NOMO-1 treated with DMSO at 0.1 percent for 48 hours (cell line): ENCODE data around the gene SYCE3.

Source experiments
- DNase-seq: peaks from one replicate; lab custom pipeline; 2025; ENCODE audit not compliant: unreplicated experiment; lab: John Stamatoyannopoulos, UW

Gene SYCE3

DNA sequence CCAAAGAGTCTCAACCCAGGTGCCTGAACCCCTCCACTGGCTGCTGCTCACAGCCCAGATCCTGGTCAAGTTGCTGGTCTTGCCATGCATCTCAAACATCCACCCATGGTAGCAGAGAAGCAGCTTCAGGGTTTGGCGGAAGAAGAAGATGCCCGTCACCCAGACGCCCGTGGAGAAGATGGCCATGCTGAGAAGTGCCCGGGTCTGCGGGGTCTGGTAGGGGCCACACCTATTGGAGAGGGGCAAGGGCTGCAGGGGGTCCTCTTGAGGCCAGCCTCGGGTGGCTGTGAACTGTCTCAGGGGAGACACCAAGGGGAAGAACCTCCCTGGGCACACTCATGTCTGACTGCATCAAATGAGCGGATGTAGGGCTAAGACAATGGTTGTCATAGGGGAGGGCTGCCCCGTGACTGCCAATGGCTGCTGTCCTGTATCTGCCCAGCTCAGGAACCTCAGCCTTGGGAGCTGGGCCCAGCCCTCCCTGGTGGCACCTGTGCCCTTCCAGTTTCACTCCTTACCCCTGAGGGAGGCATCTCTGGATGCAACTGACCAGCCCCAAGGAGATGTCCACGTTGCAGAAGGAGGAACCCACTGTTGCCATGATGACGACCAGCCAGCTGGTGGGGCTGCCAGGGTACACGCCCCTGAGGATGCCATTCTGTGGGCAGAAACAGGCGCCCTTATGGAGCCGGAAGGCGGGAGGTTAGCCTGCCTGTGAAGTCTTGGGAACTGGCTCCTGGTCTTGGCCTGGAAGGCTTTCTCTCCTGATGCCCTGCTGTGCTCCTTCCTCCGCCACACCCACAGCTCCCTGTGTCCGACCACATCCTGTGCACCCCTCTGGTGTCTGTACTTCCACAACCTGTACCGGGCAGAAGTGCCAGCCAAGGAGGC is 14.3 kb upstream of the SYCE3 start:
- no peak for DNase-seq

DNA sequence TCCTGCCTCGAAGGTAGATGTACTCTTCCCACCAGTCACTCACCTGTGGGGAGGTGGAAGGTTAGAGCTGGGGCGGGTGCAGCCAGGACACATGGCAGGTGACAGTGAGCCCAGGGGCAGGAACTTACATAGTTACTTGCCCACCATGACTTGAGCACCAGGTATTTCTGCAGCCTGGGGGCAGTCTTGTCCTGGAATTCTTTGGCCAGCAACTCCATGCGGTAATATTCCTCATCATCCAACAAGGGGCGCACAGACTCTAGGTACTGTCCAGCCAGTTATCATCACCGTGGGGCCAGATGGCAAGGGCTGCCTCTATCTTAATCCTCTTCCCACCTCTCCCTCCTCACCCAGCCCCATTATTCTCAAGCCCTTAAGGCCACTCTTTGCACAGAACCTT is 13.4 kb upstream of the SYCE3 start:
- peak; percentile 10 for DNase-seq

DNA sequence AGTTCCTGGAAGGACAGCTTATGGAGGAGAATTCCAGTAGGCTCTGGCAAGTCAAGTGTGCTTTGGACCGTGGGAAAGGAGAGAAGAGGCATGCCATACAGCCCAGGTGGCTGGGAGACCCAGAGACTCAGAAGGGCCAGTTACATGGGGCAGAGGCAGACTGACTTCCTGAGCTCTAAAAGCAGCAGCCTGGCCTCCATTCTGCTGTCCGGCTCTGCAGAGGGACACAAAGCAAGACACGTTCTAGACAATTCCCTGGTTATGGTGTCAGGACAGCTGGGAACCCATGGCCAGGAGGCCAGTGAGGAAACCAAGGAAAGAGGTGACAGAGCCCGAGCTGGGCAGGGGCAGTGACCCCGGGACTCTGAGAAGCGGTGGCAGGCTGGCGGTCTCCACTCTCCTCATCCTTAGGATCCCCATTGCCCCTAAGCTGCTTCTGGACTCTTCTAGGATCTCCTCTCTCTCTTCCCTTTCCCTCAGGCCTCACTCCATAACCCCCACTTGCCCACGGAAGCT is 12.8 kb upstream of the SYCE3 start:
- DNase-seq, result no peak

DNA sequence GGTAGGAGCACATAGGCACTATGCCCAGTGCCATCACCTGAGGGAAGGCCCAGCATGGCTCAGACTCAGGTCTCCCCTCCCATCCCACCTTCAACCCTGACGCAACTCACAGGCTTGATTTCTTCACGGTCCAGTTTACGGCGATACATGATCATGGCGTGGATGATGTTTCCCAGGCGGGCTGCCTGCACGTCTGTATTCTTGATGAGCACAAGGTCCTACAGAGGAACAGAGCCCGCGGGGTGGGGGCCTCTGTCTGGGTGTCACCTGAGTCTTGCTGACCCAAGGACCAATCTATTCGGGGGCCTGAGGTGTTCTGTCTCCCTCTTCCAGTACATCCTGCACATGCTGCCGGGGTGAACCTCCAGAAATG is 11.7 kb upstream of the SYCE3 start:
- DNase-seq, result no peak

DNA sequence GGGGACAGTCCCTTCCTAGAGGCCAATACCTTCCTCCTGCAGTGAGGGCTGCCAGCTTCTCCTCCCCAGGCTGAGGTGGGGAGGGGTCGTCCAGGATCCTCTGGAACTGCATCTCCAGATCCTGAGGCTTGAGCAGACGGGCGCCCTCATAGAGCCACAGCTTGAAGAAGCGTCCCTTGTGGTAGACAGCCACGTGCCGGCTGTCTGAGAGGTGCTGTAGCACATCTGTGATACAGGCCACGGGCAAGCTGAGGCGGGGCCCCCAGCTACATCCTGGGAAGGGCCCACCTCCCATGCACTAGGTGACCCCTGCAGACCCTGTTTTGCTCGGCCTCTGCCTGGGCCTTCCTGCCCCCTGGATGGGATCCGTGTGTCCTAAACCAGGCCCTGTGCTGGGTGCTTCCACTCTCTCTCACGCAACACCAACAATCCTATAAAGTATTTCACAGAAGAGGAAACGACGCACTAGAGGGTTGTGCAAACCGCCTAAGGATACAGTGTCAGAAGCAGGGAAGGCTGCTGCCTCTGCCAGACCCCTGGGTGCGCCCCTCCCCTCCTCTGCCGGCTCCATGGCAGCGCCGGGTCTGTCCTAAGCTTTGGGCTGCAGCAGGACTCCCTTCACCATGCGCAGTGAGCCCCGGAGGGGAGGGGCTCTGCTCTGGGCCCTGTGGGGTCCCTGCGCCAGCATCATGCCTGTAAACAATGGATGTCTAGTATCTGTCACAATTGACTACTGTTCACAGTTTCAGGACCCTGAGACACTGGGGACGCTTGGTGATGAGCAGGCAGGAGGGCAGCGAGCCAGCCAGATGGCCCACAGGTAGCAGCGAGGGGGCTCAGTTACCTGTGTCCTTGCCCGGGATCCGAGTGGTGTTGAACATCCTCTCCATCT is 11.0 kb upstream of the SYCE3 start:
- DNase-seq, result no peak

DNA sequence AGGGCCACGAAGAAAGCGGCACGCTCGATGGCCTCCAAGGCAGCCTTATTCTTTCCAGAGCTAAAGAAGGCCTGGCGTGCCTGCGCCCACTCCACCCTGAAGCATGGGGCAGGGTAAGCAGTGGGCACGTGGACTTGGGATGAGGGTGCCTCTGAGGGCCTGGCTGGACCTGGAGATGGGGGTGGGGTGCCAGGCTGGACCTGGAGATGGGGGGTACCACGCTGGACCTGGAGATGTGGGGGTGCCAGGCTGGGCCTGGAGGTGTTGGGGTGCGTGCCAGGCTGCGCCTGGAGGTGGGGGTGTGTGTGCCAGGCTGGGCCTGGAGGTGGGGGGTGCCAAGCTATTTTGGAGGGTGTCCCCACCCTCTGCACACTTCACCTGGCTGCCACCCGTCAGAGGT is 10.2 kb upstream of the SYCE3 start:
- DNase-seq, result no peak

DNA sequence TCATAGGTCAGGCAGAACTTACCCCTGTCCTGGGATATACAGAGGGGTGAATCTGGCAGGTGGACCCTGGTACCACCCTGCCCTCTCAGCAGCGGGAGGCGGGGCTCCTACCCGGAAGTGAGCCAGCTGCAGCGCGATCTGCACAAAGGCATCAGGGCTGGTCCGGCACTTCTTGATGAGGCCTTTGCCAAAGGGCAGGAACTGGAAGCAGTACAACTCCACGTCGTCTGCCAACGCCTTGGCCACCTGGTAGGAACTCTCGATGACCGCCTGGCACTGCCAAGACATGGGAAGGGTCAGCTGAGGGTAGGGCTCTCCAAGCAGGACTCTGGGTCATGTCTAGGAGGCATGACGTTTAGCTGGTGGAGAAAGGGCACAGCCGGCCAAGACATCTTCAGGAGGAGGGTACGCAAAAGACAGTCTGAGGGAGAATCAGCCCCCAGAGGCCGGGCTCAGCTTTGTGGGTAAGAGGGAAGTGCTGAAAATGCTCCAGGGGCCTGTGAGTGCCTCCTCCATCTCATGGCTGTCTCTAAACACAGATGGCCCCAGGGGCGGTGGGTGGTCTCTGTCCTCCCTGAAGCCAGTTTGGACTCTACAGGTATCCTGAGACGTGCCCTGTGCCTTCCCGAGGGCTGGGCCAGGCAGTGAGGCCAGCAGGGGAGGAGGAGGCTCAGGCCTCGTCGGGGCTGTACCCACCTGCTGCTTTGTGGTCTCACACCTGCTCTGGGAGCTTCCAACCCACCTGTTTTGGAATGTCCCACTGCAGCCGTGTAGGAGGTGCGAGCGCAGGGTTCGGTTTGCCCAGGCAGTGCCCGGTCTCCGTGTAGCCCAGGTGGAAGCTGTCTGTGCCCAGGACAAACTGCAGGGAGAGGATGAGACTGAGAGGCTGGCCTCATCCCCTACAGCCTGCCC is 8.8 kb upstream of the SYCE3 start:
- no peak for DNase-seq

DNA sequence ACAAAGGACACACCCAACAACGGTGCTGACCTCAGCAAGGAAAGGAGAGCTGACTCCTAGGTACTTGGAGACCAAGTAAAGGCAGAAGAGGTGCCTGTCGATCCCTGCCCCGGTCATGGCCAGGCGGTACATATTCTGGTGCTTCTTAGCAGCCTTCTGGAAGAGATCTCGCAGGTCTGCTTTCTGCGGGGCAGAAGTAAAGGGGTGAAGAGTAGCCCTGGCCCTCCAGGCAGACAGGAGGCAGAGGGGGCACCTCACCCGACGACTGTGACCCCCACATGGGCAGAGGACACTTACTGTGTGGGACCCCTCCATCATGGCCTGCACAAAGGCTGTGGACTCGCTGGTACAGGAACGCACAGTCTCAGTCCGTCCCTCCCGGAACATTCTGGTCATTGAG is 8.1 kb upstream of the SYCE3 start:
- DNase-seq, result no peak

DNA sequence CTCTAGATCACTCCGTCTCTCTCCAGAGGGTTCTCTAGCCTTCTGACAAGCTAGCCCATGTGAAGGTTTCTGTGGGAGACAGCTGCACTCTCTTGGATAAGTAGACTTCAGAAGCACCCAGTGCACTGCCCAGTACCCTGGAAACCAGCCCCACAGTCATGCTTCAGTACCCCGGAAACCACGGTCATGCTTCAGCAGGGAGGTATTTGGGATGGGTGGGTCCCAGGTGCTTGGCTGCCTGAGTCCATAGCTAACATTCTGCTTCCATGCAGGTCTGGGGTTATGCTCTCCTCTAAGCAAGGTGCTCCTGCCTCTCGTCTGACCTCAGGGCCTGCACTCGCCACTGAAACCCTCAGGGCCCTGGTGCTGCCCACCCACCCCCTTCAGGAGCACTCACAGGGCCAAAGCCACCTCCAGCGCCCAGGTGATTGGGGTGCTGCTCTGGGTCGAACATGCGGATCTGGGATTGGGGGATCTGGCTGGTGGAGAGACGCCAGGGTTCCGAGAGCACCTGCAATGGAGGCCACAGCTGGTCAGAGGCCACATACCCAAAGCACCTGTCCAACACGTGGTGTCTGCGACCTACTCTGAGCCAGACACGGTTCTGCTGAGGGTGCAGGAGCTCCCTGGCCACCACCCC is 7.3 kb upstream of the SYCE3 start:
- DNase-seq, result no peak

DNA sequence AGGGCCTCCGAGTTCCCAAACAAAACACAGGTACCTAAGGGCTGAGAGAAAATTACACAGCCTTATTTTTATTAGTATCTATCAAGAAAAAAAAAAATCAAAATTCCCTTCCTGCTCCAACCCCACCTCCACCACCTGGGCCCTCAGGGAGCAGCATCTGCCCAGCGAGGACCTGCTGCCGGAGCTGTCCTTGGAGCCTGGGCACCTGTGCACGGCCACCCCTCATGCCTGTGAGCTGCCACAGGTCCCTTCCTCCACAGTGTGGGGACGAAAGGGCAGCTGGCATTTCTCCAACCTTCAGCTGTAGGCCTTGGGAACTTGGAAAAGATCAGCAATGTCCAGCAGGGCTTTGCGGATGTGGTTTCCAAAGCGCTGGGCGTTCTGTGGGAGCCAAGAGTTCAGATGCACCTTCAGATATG is 6.3 kb upstream of the SYCE3 start:
- DNase-seq, result no peak

DNA sequence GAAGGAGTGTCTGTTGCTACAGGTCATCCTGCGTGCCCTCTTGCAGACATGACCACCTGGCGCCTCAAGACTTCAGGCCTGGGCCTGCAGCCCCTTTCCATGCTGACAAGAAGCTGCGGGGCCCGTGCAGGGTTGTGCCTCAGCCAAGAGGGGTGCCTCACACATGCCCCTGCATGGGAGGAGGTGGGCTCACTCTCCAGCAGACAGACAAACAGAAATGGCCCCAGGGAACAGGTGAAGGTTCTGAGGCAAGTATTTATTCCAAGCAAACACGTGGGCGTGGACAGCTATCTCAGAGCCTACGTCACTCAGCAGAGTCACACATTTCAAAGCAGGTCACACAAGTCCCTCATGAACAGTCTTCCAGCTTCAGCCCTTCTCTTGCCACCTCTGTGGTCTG is 5.9 kb upstream of the SYCE3 start:
- DNase-seq, result no peak

DNA sequence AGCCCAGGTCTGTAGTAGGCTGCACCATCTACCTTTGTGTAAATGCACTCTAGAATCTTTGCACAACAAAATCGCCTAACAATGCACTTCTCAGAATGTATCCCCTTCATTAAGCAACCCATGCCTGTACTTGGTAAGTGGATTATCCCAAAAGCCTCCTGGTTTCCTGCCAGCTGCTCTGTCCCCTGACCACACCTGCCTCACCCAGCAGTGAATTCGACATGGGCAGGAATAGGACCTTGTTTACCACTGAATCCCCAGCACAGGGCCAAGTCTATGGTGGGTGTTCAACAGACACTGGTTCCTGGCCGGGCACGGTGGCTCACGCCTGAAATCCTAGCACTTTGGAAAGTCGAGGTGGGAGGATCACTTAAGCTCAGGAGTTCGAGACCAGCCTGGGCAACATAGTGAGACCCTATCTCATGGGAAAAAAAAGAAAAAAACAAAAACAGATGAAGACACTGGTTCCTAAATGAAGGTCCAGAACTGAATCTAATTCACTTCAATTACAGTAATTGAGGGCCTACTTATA is 5.1 kb upstream of the SYCE3 start:
- no peak for DNase-seq

DNA sequence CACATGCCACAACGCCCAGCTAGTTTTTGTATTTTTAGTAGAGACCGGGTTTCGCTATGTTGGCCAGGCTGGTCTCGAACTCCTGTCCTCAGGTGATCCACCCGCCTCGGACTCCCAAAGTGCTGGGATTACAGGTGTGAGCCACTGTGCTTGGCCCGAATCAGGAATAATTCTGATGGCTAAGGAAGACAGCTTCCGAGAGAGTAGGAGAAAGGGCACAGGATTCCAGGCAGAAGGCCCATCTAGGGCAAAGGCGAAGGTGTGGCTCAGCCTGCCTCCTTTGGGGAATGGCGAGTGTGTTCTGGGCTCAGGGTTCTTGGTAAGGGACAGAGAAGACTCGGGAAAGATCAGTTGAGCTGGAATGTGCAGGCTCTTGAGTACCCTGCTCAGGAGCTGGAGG is 1.6 kb upstream of the SYCE3 start:
- DNase-seq, result no peak

DNA sequence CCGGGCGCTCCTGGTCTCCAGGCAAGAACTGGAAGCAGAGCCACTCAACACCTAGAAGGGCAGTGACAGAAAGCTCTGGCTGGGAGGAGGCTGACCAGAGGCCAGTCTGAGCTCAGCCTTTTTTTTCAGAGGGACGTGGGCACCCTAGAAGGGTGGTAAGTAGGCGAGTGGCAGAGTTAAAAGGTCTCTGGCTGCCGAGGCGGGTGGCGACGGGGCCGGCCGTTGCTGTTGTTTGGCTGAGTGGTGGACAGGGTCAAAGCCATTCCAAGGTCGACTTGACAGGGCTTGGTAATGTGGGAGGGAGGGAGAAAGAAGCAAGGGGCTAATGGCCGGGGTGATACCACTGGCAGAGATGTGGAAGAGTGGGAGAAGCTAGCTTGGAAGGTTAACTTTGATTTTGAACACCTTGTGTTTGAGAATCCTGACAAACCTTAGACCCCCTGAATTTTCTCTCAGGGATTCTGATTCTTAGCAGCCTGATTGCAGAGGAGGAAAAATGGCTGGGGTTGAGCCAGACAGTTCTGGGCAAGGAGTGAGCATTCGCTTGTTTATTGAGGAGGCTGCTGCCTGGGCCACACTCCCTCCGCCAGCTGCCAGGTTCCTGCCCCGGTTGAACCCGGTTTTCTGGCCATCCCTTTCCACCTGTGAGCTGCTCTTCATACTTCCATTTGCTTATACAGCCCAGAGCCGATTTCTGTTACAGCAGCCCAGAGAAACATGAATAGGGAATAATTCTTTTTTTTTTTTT is 868 bp upstream of the SYCE3 start:
- DNase-seq, result no peak

DNA sequence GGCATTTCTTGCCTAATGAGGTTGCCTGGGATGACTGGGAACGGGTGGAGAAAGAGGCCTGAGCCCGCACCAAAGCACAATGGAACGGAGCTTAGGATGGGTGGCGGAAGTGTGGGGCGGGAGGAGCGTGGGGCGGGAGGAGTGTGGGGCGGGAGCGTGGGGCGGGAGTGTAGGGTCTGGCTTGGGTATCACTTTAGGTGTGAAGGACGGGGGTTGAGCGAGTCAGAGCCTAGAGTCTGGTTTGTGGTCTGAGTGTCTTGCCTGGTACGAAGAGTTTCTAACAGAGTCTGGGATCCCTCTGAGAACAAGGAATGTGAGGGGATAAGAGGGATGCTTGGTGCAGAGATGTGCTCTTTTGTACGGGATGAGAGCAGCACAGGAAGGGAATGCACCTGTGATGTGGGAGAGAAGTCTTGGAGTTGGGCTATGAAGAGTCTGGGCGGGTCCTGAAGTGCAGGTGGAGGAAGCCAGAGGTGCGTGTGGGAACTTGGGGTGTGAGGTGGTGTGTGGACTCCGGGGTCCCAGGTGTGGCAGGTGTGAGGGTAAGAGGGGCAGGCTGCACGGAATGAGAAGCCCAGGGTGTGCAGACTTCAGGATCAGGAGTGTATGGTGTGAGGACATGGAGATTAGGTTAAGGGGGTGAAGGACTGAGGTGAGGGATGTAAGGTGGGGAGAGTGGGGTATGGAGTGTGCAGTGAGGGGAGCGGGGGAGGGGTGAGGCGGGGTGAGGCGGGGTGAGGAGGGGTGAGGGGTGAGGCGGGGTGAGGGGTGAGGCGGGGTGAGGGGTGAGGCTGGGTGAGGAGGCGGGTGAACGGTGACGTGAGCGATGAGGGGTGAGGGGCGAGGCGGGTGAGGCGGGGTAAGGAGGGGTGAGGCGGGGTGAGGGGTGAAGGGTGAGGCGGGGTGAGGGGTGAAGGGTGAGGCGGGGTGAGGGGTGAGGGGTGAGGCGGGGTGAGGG is 1.0 kb downstream of the SYCE3 start:
- no peak for DNase-seq

DNA sequence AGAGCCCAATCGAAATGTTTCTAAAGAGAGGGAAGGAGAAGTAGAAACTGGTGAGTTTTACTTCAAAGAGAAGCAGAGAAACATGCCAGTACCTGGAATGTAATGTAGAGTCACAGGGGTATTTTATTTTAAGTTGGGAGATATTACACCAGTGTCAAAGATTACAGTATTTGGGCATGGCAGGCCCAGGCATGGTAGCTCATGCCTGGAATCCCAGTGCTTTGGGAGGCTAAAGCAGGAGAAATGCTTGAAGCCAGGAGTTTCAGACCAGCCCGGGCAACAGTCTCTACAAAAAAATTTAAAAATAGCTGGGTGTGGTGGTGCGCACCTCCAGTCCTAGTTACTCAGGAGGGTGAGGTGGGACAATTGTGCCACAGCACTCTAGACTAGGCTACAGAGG is 2.7 kb downstream of the SYCE3 start:
- DNase-seq, result no peak

DNA sequence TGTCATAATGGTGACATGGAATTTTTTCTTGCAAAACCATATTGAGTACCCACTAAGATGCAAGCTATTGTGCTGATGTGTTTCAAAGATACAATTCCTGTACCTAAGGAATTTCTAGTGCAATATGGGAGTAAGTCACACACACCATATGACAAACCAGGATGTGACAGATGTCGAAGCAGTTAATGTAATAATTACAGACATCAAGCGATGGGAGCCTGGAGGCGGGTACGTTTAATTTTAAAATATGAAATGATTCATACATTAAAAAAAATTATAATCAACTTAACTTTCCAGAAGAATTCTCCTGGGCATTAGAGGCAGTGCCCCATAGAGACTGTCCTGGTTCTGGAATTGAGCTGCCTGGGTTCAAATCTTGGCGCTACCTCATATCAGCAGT is 6.0 kb downstream of the SYCE3 start:
- no peak for DNase-seq

DNA sequence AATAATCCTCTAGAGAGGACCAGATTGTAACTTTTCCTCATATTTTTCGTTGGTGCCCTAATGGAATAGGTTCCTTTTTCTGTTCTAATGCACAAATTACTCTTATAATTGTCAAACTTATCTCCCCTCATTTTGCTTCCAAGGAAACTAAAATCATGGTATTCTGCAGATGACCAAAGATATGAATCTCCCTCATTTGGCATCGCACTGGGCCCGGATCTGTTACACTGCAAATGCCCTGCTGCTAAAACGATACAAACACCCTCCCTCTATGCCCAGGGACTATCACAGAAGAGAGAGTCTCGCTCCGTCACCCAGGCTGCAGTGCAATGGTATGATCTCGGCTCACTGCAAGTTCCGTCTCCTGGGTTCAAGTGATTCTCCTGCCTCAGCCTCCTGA is 9.4 kb downstream of the SYCE3 start:
- DNase-seq, result no peak
